Left lobe of liver (tissue), 2 donors: ENCODE measurements around the gene CLIP2. TPM values are rescaled to one million over a fixed set of nuclear protein-coding genes. Genes with fewer than 3 reads are reported as not detected.
A peak's percentile ranks its signal among the peaks of the same experiment; 100 is the strongest.
"Not testable (repeated sequence)": the region's sequence is repeated elsewhere in the genome, so short reads cannot be mapped to it uniquely, and the experiment has no call there.

Experiments
- ATAC-seq: fragments of 200-7000 bp; cut with Tn5 transposase; one replicate; pipeline ENCODE4 v1.9.1; 2020; ENCODE audit warnings: mild to moderate bottlenecking, moderate library complexity
- DNase-seq: peaks from one replicate; pipeline ENCODE4 v3.0.0-alpha.2; 2020; ENCODE audit warnings: low spot score
- total RNA-seq: library from RNA; stranded (reverse); gene quantifications from one replicate; pipeline ENCODE4 v1.2.1, GENCODE V29; 2021
- donor health status: DM: no; HTN: no; CAD: no; lungs with moderate emphysema.
- donor health status: DM: no; HTN: yes; CAD: no.

The CLIP2 gene
- 5.4 TPM for total RNA-seq

DNA sequence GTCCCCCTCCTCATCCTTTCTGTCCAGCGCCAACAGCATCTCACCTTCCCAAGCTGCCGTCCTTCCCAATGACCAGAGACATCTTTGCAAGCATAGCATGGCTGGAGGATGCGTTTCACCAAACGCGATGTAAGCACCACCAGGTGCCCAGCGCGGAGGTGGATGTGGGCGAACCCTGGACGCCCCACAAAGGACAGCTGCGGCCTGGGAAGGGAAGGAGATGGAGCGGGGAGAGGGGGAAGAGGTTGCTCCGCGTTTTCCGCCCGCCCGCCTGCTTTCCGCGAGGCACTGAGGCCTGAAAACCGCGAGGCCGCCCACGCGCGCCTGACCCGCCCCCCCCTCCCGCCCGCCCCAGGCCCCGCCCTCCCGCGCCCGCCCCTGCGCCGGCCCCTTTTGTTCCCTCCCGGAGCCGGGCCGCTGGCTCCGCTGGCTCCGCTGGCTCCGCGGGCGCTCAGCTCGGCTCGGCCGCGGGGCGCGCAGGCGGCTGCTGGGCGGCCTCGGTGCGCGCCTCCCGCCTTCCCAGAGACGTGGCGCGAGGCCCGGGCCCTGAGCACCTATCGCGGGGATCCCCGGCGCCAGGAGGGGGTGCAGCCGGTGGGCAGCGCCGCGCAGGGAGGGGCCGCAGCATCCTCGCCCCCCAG, at the start of gene CLIP2:
Gene CLIP2 (plus strand): TSS at position 390 of the 641 bp plus-strand sequence. CDS start 28,140 bp downstream, outside the sequence.
- ATAC-seq (peak; percentile 91), DNase-seq (peak; percentile 80)

- DNase-seq = peak; percentile 87
- ATAC-seq = peak; percentile 96
These were observed 48.7 kb upstream of the CLIP2 start for GRCh38 chr7:74240482-74240881.

GRCh38 chr7:74242122-74242443, 47.1 kb upstream of the CLIP2 start:
- DNase-seq = no peak
- ATAC-seq = no peak

DNA sequence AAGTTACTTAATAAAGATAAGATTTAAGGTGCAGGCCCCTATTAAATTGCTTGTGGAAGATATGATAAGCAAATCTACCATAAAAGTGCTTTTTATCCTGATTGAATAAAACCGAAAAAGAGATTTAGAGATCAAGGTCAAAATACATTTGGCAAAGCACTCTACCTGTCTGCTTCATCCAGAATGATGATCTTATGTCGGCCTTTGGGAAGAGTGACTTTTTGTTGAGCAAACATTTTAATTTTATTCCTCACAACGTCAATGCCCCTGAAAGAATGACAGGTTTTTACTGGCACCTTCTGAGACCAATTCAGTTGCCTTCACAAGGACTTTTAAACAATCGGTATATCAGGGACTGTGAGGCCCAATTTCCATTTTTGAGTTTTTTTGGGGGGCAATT, 42.7 kb upstream of the CLIP2 start:
- DNase-seq (no peak), ATAC-seq (peak; percentile 53)

DNA sequence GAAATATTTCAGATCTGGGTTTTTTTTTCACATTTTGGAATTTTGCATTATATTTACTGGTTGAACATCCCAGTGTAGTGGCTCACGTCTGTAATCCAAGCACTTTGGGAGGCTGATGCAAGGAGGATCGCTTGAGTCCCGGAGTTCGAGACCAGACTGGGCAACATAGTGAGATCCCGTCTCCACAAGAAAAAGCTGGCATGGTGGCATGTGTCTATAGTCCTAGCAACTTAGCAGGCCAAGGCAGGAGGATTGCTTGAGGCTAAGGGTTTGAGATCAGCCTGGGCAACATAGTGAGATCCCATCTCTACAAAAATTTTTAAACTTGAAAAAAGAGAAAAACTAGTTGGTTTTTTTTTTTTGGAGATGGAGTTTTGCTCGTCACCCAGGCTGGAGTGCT, 41.1 kb upstream of the CLIP2 start:
- ATAC-seq (no peak), DNase-seq (no peak)

DNA sequence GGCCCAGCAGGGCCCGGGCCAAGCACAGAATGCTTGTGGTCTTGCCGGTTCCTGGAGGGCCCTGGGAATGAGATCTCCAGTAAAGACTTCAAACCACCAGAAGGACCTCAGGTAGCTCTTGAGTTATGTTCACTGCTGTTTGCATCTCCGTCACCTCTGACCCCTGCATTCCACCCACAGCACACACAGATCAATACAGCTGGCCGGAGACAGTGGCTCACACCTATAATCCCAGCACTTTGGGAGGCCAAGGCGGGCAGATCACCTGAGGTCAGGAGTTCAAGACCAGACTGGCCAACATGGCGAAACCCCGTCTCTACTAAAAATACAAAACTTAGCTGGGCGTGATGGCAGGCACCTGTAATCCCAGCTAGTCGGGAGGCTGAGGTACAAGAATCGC, 40.1 kb upstream of the CLIP2 start:
- not testable (repeated sequence) for DNase-seq
- ATAC-seq = peak; percentile 74

DNA sequence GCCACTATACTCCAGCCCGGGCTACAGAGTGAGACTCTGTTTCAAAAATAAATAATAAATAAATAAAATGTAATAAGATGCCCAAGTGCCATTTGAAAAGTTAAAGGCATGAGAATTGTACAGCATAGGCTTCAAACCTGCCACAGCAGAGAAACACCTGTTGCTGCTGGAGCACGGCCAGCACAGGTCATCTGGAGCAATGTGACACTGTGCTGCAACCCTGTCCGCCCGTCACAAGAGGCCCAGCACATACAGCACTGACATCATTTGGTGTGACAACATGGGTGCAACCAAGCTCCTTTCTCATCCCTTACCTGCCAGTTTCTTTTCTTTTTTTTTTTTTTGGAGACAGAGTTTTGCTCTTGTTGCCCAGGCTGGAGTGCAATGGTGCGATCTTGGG, 36.3 kb upstream of the CLIP2 start:
- DNase-seq (peak; percentile 72), ATAC-seq (peak; percentile 30)

DNA sequence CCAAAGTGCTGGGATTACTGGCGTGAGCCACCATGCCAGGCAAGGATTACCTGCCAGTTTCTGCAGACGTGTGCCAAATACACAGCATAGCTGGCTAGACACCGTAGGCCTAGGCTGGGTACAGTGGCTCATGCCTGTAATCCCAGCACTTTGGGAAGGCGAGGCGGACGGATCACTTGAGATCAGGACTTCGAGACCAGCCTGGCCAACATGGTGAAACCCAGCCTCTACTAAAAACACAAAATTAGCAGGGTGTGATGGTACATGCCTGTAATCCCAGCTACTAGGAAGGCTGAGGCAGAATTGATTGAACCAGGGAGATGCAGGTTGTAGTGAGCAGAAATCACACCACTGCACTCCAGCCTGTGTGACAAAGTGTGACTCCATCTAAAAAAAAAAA, 35.9 kb upstream of the CLIP2 start:
- no peak for DNase-seq

DNA sequence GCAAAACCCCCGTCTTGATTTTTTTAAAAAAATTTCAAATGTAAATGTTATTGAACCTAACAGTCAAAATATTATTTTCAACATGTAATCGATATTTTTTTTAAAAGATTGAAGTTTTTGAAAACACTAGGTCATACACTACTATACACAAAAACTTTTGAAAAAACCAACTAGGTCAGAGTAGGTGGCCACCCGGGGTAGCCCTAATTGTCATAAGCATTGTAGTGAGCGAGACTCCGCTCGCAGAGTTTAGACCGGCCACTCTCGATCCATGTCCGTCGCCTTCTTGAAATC, 35.4 kb upstream of the CLIP2 start:
- DNase-seq (no peak), ATAC-seq (peak; percentile 16)

More for the DNA sequence above, 35.9 kb upstream of the CLIP2 start:
- ATAC-seq = no peak

DNA sequence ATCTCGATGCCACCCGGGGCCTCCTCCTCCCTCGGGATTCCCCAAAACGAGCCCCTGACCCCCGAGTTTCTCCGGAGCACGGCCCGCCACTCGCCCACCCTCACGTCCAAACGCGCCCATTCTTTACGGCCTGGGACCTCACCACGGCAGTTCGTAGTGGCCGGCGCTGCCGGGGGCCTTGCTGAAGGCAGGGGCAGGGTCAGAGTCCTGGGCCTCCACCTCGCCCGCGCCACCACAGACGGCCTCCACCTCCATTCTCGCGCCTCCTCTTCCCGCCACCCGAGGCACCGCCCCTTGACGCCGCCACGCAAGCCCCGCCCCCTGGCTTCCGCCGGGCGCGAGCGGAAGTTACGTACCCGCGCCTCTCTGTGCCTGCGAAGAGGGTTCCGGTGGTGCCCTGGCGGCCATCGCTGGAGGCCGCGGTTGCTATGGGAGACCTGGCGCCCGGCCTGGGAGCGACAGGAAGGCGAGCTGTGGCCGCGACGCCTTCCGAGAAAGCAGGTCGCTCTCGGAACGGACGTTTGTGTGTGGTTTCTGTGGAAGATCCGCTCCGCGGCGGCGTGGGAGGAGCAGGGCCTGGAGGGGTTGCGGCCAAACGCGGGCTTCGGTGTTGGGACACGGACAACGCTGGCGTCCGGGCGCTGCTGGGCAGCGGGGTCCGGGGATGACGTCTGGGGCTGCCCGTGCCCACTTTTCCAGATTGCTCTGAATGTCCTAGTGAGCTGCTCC, 34.9 kb upstream of the CLIP2 start, which contains the start of gene RFC2:
Gene RFC2 (minus strand): TSS at position 271 of the 729 bp plus-strand sequence. CDS start 16 bp downstream, at position 255.
- DNase-seq (peak; percentile 99), ATAC-seq (peak; percentile 98)

DNA sequence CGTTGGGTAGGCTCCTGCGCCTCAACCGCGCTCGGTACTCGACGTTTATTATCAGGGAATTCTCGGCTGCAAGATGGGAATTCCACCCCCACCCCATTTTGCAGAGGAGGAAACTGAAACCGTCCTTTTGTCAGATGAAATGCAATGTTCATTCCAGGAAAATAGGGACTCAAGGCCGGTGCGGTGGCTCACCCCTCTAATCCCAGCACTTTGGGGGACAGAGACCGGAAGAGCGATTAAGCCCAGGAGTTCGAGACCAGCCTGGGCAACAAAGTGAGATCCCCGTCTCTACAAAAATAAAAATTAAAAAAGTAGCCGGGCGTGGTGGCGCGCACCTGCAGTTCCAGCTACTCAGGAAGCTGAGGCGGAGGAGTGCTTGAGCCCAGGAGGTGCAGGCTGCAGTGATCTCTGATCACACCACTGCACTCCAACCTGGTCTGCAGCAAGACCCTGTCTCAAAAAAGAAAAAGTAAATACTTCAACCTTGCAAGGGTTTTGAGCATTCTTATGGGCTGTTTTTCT, 34.3 kb upstream of the CLIP2 start:
- DNase-seq (no peak), ATAC-seq (no peak)

DNA sequence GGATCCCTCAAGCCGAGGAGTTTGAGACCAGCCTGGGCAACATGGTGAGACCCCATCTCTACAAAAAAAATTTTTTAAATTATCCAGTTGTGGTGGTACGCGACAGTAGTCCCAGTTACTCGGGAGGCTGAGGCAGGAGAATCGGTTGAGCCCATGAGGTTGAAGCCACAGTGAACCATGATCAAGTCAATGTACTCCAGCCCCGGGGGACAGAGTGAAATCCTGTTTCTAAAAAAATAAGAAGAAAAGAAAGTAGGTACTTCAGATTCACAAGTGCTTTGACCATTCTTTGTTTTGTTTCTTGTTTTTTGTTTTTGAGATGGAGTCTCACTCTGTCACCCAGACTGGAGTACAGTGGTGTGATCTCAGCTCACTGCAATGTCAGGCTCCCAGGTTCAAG, 33.7 kb upstream of the CLIP2 start:
- not testable (repeated sequence) for ATAC-seq, DNase-seq

- ATAC-seq (no peak), DNase-seq (no peak)
These were observed 32.5 kb upstream of the CLIP2 start for GRCh38 chr7:74256491-74257408.

DNA sequence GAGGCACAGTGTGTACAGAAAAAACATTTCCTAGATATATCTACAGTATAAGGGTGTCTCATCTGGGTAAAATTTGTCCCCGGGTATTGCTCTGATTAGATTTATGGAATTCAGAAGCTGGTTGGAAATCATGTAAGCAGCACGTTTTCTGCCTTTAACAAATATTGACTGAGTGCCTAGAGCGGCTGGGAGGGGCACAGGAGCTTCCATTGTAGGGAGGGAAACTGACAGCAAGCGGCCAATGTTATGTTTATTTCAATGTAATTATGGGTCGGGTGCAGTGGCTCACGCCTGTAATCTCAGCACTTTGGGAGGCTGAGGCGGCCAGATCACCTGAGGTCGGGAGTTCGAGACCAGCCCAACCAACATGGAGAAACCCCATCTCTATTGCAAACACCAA, 30.6 kb upstream of the CLIP2 start:
- ATAC-seq (no peak), DNase-seq (no peak)

GRCh38 chr7:74262639-74263398, 26.4 kb upstream of the CLIP2 start:
- DNase-seq (no peak), ATAC-seq (no peak)

DNA sequence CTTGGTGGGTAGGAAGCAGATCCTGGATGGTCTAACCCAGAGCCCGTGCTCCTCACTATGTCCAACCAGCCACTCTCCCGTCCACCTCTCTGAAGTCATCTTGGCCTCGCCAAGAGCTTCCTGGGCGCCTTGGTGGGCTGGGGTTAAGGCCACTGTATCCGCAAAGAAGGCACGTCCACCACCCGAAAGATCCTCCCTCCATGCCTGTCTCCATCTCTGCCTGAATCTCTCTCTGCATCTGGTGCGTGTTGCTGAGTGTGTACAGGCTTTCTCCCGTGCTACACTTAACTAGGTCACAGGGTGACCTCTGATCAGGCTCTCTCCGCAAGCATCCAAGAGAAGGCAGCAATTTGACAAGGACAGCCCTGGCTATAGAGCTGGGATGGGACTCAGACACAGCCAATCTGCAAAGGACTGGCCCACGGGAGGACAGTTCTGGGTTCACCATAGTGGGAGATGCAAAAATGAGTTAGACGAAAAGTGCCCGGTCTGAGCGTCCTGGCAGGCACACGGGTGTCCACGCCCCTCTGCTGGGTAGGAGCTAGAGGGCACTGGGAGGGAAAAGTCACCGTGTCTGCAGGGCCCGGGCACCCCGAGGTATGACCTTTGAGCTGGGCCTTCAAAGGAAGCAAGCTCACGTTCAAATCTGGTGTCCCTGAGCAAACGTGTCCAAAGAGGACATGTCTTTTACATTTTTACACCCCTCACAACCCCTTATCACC, 25.6 kb upstream of the CLIP2 start:
- ATAC-seq = peak; percentile 98
- no peak for DNase-seq

GRCh38 chr7:74266191-74266963, 22.8 kb upstream of the CLIP2 start:
- no peak for DNase-seq
- no peak for ATAC-seq

DNA sequence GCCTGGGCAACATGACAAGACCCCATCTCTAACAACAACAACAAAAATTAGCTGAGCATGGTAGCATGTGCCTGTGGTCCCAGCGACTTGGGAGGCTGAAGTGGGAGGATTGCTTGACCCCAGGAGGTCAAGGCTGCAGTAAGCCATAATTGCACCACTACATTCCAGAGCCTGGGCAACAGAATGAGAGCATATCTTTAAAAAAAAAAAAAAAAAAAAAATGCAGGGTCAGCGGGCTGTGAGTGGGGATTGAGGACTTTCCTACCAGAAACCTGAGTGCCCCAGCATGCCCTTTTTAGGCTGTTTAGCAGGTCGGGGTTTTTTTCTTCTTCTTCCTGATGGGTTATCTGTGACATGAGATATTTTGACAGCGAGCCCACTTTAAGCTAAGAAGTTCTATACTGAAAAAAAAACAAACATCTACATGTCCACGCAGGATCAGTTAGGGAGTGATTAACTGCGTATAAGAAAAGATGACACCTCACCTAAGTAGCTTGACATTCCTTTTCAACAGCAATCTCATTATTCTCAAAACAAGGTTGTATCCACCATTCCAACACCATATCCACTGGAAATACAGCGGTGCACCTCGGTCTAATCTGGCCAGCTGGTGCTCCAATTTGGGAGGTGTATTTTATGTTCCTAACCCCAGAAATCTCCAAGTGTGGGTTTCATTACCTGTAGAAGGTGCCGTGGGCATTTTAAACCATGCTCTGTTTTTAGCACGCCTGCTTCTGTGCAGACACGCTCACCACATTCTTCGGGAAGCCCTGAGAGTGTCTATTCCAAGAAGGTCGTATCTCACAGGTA, 21.2 kb upstream of the CLIP2 start:
- DNase-seq = no peak
- no peak for ATAC-seq
